H1 (cell line): Measurements from ENCODE around the gene DFFB. TPM values are rescaled to one million over a fixed set of nuclear protein-coding genes. Genes with fewer than 3 reads are reported as not detected.

Source experiments
- CTCF ChIA-PET: fragments of 300-600 bp; sonication (Branson Sonifier 250); formaldehyde crosslinking; loops from one replicate; lab custom pipeline; 2021; ENCODE audit not compliant: partially characterized antibody; lab: Charles Lee
- POLR2A ChIA-PET: fragments of 300-600 bp; sonication (Branson Sonifier 250); formaldehyde crosslinking; loops from one replicate; lab custom pipeline; 2021; ENCODE audit warnings: inconsistent platforms; ENCODE audit not compliant: partially characterized antibody; lab: Charles Lee
- DNase-seq, 2 experiments: peaks; one replicate each; pipeline versions ENCODE4 v3.0.0 to v3.0.0-alpha.2; 2010 to 2022; ENCODE audit warnings: low spot score in 2 of 2, low read depth in 1 of 2, mixed read lengths in 1 of 2
- FAIRE-seq: peaks from 2 replicates; lab custom pipeline; 2011; peaks lifted over from hg19 to GRCh38; lab: Jason Lieb, UNC
- H2AFZ ChIP-seq: 2 replicates; pipeline ENCODE4 v1.8.1; 2012; ENCODE audit warnings: low read length, inconsistent platforms
- H2AK5ac ChIP-seq: 2 replicates; pipeline ENCODE4 v1.6.1; 2013; ENCODE audit warnings: low read depth, low read length
- H2BK120ac ChIP-seq: replicated peaks from 2 replicates; pipeline ENCODE3; 2013; ENCODE audit warnings: low read depth, low read length, inconsistent platforms
- H2BK12ac ChIP-seq: 2 replicates; pipeline ENCODE4 v1.6.1; 2013; ENCODE audit warnings: low read depth, low read length
- H2BK15ac ChIP-seq: 2 replicates; pipeline ENCODE4 v1.6.1; 2013; ENCODE audit warnings: low read length
- H2BK20ac ChIP-seq: 2 replicates; pipeline ENCODE4 v1.6.1; 2013; ENCODE audit warnings: low read length
- H2BK5ac ChIP-seq: 2 replicates; pipeline ENCODE4 v1.6.1; 2013; ENCODE audit warnings: low read depth, low read length
- H3K14ac ChIP-seq: 2 replicates; pipeline ENCODE4 v1.6.1; 2013; ENCODE audit warnings: inconsistent platforms; ENCODE audit not compliant: insufficient read length
- H3K18ac ChIP-seq: 2 replicates; pipeline ENCODE4 v1.6.1; 2013; ENCODE audit warnings: low read length; ENCODE audit errors: extremely low read depth
- H3K23ac ChIP-seq: 2 replicates; pipeline ENCODE4 v1.6.1; 2013; ENCODE audit warnings: inconsistent platforms; ENCODE audit not compliant: insufficient read length
- H3K23me2 ChIP-seq: 2 replicates; pipeline ENCODE4 v1.6.1; 2013; ENCODE audit warnings: low read depth, low read length
- H3K27ac ChIP-seq: 2 replicates; pipeline ENCODE4 v1.6.1; 2011; ENCODE audit warnings: low read depth, low read length, inconsistent platforms
- H3K27me3 ChIP-seq, 4 experiments: replicated peaks in 1 of 4; 1 replicate in 1 of 4; 2 replicates in 3 of 4; pipeline versions ENCODE4 v1.6.1 to v1.8.1; 2011 to 2013; ENCODE audit warnings: low read length in 3 of 4, mild to moderate bottlenecking in 3 of 4, inconsistent platforms in 2 of 4, mixed read lengths in 2 of 4, moderate library complexity in 1 of 4; ENCODE audit not compliant: control insufficient read depth in 3 of 4, insufficient read depth in 3 of 4; ENCODE audit errors: extremely low read depth in 1 of 4
- H3K36me3 ChIP-seq, 4 experiments: 2 replicates each; pipeline versions ENCODE4 v1.6.1 to v1.8.1; 2011 to 2013; ENCODE audit warnings: mild to moderate bottlenecking in 4 of 4, low read length in 3 of 4, moderate library complexity in 2 of 4, control low read depth in 1 of 4, inconsistent platforms in 1 of 4; ENCODE audit not compliant: insufficient read depth in 4 of 4, control insufficient read depth in 2 of 4
- H3K4ac ChIP-seq: replicated peaks from 2 replicates; pipeline ENCODE3; 2013; ENCODE audit warnings: low read length, low read depth, mixed read lengths, inconsistent platforms; ENCODE audit not compliant: insufficient read length
- H3K4me1 ChIP-seq, 4 experiments: replicated peaks in 1 of 4; 1 replicate in 1 of 4; 2 replicates in 3 of 4; pipeline versions ENCODE4 v1.6.1 to v1.8.1; 2011 to 2013; ENCODE audit warnings: low read length in 3 of 4, inconsistent platforms in 2 of 4, mixed read lengths in 1 of 4; ENCODE audit not compliant: insufficient read depth in 4 of 4, control insufficient read depth in 3 of 4
- H3K4me2 ChIP-seq, 2 experiments: 2 replicates each; pipeline versions ENCODE4 v1.6.1 to v1.8.1; 2011 to 2013; ENCODE audit warnings: low read depth in 2 of 2, low read length in 2 of 2, control low read depth in 1 of 2, inconsistent platforms in 1 of 2, mild to moderate bottlenecking in 1 of 2; ENCODE audit not compliant: insufficient read depth in 1 of 2
- H3K4me3 ChIP-seq, 4 experiments: fragments of 200-600, 300-600 bp in 1 of 4; sonication (generic), shearing (Covaris generic), sonication (Bioruptor Twin) in 1 of 4; 2 replicates each; pipeline versions ENCODE4 v1.5.1 to v1.8.1; 2011 to 2016; ENCODE audit warnings: low read length in 4 of 4, low read depth in 3 of 4, control low read depth in 2 of 4, inconsistent platforms in 2 of 4, mild to moderate bottlenecking in 2 of 4, mixed read lengths in 1 of 4, moderate library complexity in 1 of 4; ENCODE audit not compliant: insufficient read depth in 2 of 4; ENCODE audit errors: extremely low read depth in 1 of 4
- H3K56ac ChIP-seq: replicated peaks from 2 replicates; pipeline ENCODE3; 2013; ENCODE audit warnings: low read depth, mild to moderate bottlenecking, mixed read lengths, low read length, inconsistent platforms; ENCODE audit not compliant: insufficient read length
- H3K79me1 ChIP-seq: 2 replicates; pipeline ENCODE4 v1.6.1; 2013; ENCODE audit warnings: low read depth, low read length, control low read depth
- H3K79me2 ChIP-seq, 2 experiments: 2 replicates each; pipeline versions ENCODE4 v1.6.1 to v1.8.1; 2012 to 2013; ENCODE audit warnings: low read length in 2 of 2, mild to moderate bottlenecking in 2 of 2, inconsistent platforms in 1 of 2; ENCODE audit not compliant: insufficient read depth in 2 of 2, control insufficient read depth in 1 of 2
- H3K9ac ChIP-seq, 4 experiments: replicated peaks in 1 of 4; 1 replicate in 1 of 4; 2 replicates in 3 of 4; pipeline versions ENCODE4 v1.6.1 to v1.8.1; 2011 to 2013; ENCODE audit warnings: low read depth in 3 of 4, low read length in 3 of 4, control low read depth in 2 of 4, mild to moderate bottlenecking in 2 of 4, moderate library complexity in 2 of 4, inconsistent platforms in 1 of 4; ENCODE audit errors: extremely low read depth in 1 of 4
- H3K9me3 ChIP-seq, 2 experiments: 2 replicates each; pipeline versions ENCODE4 v1.6.1 to v1.8.1; 2012 to 2013; ENCODE audit warnings: mild to moderate bottlenecking in 2 of 2, moderate library complexity in 2 of 2, control low read depth in 1 of 2, inconsistent platforms in 1 of 2, low read depth in 1 of 2, low read length in 1 of 2, mixed read lengths in 1 of 2; ENCODE audit not compliant: insufficient read depth in 2 of 2
- H4K20me1 ChIP-seq, 2 experiments: replicated peaks in 1 of 2; 2 replicates each; pipeline versions ENCODE3 to v1.8.1; 2011 to 2013; ENCODE audit warnings: inconsistent platforms in 2 of 2, low read length in 2 of 2, mild to moderate bottlenecking in 1 of 2; ENCODE audit not compliant: insufficient read depth in 2 of 2, control insufficient read depth in 1 of 2
- H4K5ac ChIP-seq: 2 replicates; pipeline ENCODE4 v1.6.1; 2013; ENCODE audit warnings: low read length, low read depth, mixed read lengths, inconsistent platforms; ENCODE audit not compliant: insufficient read length
- H4K8ac ChIP-seq: 2 replicates; pipeline ENCODE4 v1.8.0; 2013; ENCODE audit warnings: mild to moderate bottlenecking, moderate library complexity, low read length, inconsistent platforms; ENCODE audit not compliant: insufficient read depth; ENCODE audit errors: extremely low read depth
- H4K91ac ChIP-seq: replicated peaks from 2 replicates; pipeline ENCODE3; 2013; ENCODE audit warnings: low read length, mixed read lengths, inconsistent platforms; ENCODE audit not compliant: insufficient read length
- BACH1 ChIP-seq: IDR thresholded peaks from 2 replicates; pipeline ENCODE4 v1.6.1; 2012; ENCODE audit warnings: low read length, improper control_type of control experiment
- CEBPB ChIP-seq: IDR thresholded peaks from 2 replicates; pipeline ENCODE4 v1.6.1; 2012; ENCODE audit warnings: low read depth, low read length
- EP300 ChIP-seq, 2 experiments: IDR thresholded peaks; 1 replicate in 1 of 2; 2 replicates in 1 of 2; pipeline ENCODE4 v1.6.1; 2011 to 2012; ENCODE audit warnings: low read depth in 2 of 2, low read length in 2 of 2, mild to moderate bottlenecking in 2 of 2, borderline replicate concordance in 1 of 2, inconsistent platforms in 1 of 2, moderate library complexity in 1 of 2
- FOSL1 ChIP-seq: IDR thresholded peaks from 2 replicates; pipeline ENCODE4 v1.6.1; 2011; ENCODE audit warnings: mild to moderate bottlenecking, low read depth, low read length, moderate library complexity; ENCODE audit not compliant: insufficient read depth
- HDAC6 ChIP-seq: IDR thresholded peaks from one replicate; pipeline ENCODE4 v1.7.1; 2012; ENCODE audit warnings: low read depth, mild to moderate bottlenecking, inconsistent platforms, low read length, moderate library complexity
- KDM1A ChIP-seq: fragments of 200-600, 300-600 bp; sonication (generic); IDR thresholded peaks from 2 replicates; pipeline ENCODE4 v1.7.1; 2016; ENCODE audit warnings: mild to moderate bottlenecking, low read length, borderline replicate concordance
- KDM5A ChIP-seq: fragments of 200-600 bp; IDR thresholded peaks from 2 replicates; pipeline ENCODE4 v1.7.1; 2012; ENCODE audit warnings: mild to moderate bottlenecking, low read length, inconsistent platforms, mixed read lengths
- POLR2A ChIP-seq, 2 experiments: IDR thresholded peaks; 1 replicate in 1 of 2; 2 replicates in 1 of 2; pipeline ENCODE4 v1.6.1; 2011; ENCODE audit warnings: low read depth in 2 of 2, low read length in 2 of 2, mild to moderate bottlenecking in 2 of 2; ENCODE audit errors: control extremely low read depth in 1 of 2
- POLR2AphosphoS5 ChIP-seq: IDR thresholded peaks from 2 replicates; pipeline ENCODE4 v1.6.1; 2011; ENCODE audit warnings: low read depth, low read length
- POU5F1 ChIP-seq: IDR thresholded peaks from 2 replicates; pipeline ENCODE4 v1.6.1; 2011; ENCODE audit warnings: low read depth, mild to moderate bottlenecking, low read length, moderate library complexity
- TAF1 ChIP-seq: IDR thresholded peaks from 2 replicates; pipeline ENCODE4 v1.6.1; 2011; ENCODE audit warnings: mild to moderate bottlenecking, low read depth, low read length
- WGBS, 2 experiments: shearing (Covaris generic) in 1 of 2; methylation state at CpG; one replicate each; pipeline versions ENCODE4 v1.1.6 to v1.1.7; 2013 to 2015; ENCODE audit warnings: low lambda C conversion rate in 2 of 2, mixed read lengths in 2 of 2, inconsistent platforms in 1 of 2, low coverage in 1 of 2, missing lambda C conversion rate in 1 of 2; ENCODE audit not compliant: insufficient replicate concordance in 2 of 2, insufficient coverage in 1 of 2, insufficient read length in 1 of 2; ENCODE audit errors: extremely low coverage in 1 of 2, missing lambda C conversion rate in 1 of 2; 5-methylcytosine and 5-hydroxymethylcytosine counted together
- polyA plus RNA-seq, 7 experiments: library from polyadenylated mRNA; depleted of rRNA in 3 of 7; stranded (reverse) in 5 of 7; unstranded in 2 of 7; fragments of >200 nt in 5 of 7; fragments of 200-250 nt in 2 of 7; gene quantifications; 1 replicate in 5 of 7; 2 replicates in 1 of 7; 4 replicates in 1 of 7; pipeline versions ENCODE4 v1.2.1 to v1.2.3, GENCODE V29; 2011 to 2013; ENCODE audit warnings: missing spikeins in 2 of 7, mixed read lengths in 2 of 7
- total RNA-seq: library from RNA; stranded (reverse); fragmentation: NEBNext Ultra II Directional; extraction: Animal tissue kit (Norgen Biotek cat#: 25700); gene quantifications from 2 replicates; pipeline ENCODE4 v1.2.1, GENCODE V29; 2021
- TF ChIP-seq, protein P1 (sequence below): IDR thresholded peaks from 2 replicates; pipeline ENCODE4 v1.6.1; 2012; ENCODE audit warnings: inconsistent platforms

The DFFB gene
- total and polyA plus RNA-seq, 2 of the 8 experiments (the other 6 are each of a cell fraction or from before 2014, with no cell fraction given) = 8.6 to 11.9 TPM

DNA sequence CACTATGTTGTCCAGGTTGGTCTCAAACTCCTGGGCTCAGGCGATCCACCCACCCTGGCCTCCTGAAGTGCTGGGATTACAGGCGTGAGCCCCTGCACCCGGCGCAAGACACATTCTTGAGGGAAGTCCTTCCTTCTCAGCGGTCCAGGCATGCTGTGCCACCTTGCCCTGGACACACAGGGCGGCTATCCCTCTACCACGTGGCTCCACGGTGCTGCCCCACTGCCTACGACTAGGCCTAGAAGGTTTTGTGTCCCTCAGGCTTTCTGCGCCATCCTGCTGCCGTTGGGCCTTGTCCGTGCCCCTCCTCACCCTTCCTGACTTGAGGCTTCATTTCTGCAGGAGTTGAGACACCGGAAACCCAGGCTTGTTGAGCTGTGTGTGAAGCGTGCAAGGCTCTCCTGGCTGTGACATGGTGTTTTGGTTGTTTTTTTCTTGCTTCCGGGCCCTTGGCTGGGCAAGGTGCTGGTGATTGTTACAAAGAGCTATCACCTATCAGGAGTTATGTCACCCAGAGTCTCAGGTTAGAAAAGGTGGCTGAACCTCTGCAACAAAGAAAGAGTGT, 28.9 kb downstream of the DFFB start:
- Histone ChIP-seq H2BK20ac (no peak overlapping the region), H4K20me1 (peaks cover 2 to 3% of the 10 kb centered on the region in 2 experiments), H3K23me2 (no peaks in the 10 kb centered on the region), H3K23ac (no peak overlapping the region), H4K5ac (no peak overlapping the region), H3K4me2 (no peak overlapping the region), H3K18ac (no peak overlapping the region), H3K14ac (no peak overlapping the region), H3K27me3 (no peaks in the 10 kb centered on the region), H3K4ac (no peak overlapping the region), H2AK5ac (no peak overlapping the region), H4K91ac (no peak overlapping the region), H2BK15ac (no peak overlapping the region), H3K9me3 (no peaks in the 10 kb centered on the region), H3K36me3 (peaks cover 13 to 18% (median 15%) of the 10 kb centered on the region in 4 experiments; a peak in 6 of 8 replicates), H2AFZ (no peak overlapping the region), H3K4me3 (no peak overlapping the region), H2BK120ac (no peak overlapping the region), H4K8ac (no peak overlapping the region; the same call in 1 of the 2 replicates), H3K79me1 (no peaks in the 10 kb centered on the region), H2BK12ac (no peak overlapping the region), H3K27ac (no peak overlapping the region), H3K4me1 (no peaks in the 10 kb centered on the region), H3K79me2 (no peaks in the 10 kb centered on the region), H3K9ac (no peak overlapping the region), H3K56ac (no peak overlapping the region), H2BK5ac (no peak overlapping the region; the same call in 1 of the 2 replicates)
- 90% methylated on average over 15 of the region's 15 CpGs; no CpG with 5 or more reads in 1 of the 2 experiments for WGBS, 2 experiments
- no peak for DNase-seq
- CTCF ChIA-PET = interaction anchor here (1.2 to 2.7 kb wide), 4 partner anchors 10 to 30 kb away, joined by 3 to 5 read pairs (median 4); partner anchors contain the start of genes CEP104 and DFFB
- POLR2A ChIA-PET = no interaction called here
- no peak for FAIRE-seq
- TF ChIP-seq EP300 (IDR thresholded peaks at IDR 0.05; ENCODE audit: borderline replicate concordance in 1 of 2, low read depth in 2 of 2, low read length in 2 of 2) = no peak
- TF ChIP-seq POLR2A (IDR thresholded peaks at IDR 0.05; ENCODE audit: control extremely low read depth in 1 of 2, low read depth in 2 of 2, low read length in 2 of 2) = no peak
- TF ChIP-seq KDM1A = no peak
- TF ChIP-seq HDAC6 = no peak
- TF ChIP-seq CEBPB = no peak
- no peak for TF ChIP-seq BACH1
- no peak for TF ChIP-seq POLR2AphosphoS5
- no peak for TF ChIP-seq TAF1
- TF ChIP-seq KDM5A = no peak
- TF ChIP-seq FOSL1 = no peak
- no peak for TF ChIP-seq POU5F1
- TF ChIP-seq, protein P1, sequence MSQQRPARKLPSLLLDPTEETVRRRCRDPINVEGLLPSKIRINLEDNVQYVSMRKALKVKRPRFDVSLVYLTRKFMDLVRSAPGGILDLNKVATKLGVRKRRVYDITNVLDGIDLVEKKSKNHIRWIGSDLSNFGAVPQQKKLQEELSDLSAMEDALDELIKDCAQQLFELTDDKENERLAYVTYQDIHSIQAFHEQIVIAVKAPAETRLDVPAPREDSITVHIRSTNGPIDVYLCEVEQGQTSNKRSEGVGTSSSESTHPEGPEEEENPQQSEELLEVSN = no peak
